SW 1271 (cell line): Measurements from ENCODE around the gene TMEM240.
"Not testable (repeated sequence)": the region's sequence is repeated elsewhere in the genome, so short reads cannot be mapped to it uniquely, and the experiment has no call there.

Experiments used
- DNase-seq, 2 experiments: peaks; one replicate each; lab custom pipeline; 2025; lab: John Stamatoyannopoulos, UW

The TMEM240 gene

GRCh38 chr1:1495461-1495975 is 44.9 kb downstream of the TMEM240 start:
- DNase-seq = not testable (repeated sequence)

GRCh38 chr1:1494311-1494710 is 46.1 kb downstream of the TMEM240 start:
- not testable (repeated sequence) for DNase-seq

- no peak for DNase-seq
These were observed 48.8 kb downstream of the TMEM240 start for GRCh38 chr1:1491601-1492000.

- no peak for DNase-seq
These were observed 49.7 kb downstream of the TMEM240 start for GRCh38 chr1:1490633-1491230.

- no peak for DNase-seq
These were observed 50.6 kb downstream of the TMEM240 start for GRCh38 chr1:1489861-1490260.

GRCh38 chr1:1489231-1489630 is 51.2 kb downstream of the TMEM240 start:
- no peak for DNase-seq

GRCh38 chr1:1487701-1488100 is 52.7 kb downstream of the TMEM240 start:
- no peak for DNase-seq

GRCh38 chr1:1485755-1486317 is 54.6 kb downstream of the TMEM240 start:
- not testable (repeated sequence) for DNase-seq

- DNase-seq = not testable (repeated sequence)
These were observed 55.3 kb downstream of the TMEM240 start for GRCh38 chr1:1484976-1485750.
